GM12891 (cell line): ENCODE measurements around the gene KAZN.
"Not testable (repeated sequence)": the region's sequence is repeated elsewhere in the genome, so short reads cannot be mapped to it uniquely, and the experiment has no call there.

Source experiments
- DNase-seq: peaks from one replicate; pipeline ENCODE4 v3.0.0; 2011; ENCODE audit warnings: low spot score; ENCODE audit not compliant: insufficient read length
- FAIRE-seq: peaks from 2 replicates; lab custom pipeline; 2011; peaks lifted over from hg19 to GRCh38; lab: Jason Lieb, UNC
- PAX5 ChIP-seq: IDR thresholded peaks from 2 replicates; pipeline ENCODE4 v1.6.1; 2011; ENCODE audit warnings: low read length, moderate library complexity, mild to moderate bottlenecking; ENCODE audit not compliant: insufficient read depth, severe bottlenecking
- POLR2A ChIP-seq: IDR thresholded peaks from 2 replicates; pipeline ENCODE4 v1.6.1; 2011; ENCODE audit warnings: low read depth, low read length, control low read depth
- POLR2AphosphoS5 ChIP-seq: IDR thresholded peaks from 2 replicates; pipeline ENCODE4 v1.6.1; 2011; ENCODE audit warnings: low read depth, low read length, control low read depth
- POU2F2 ChIP-seq: IDR thresholded peaks from 2 replicates; pipeline ENCODE4 v1.6.1; 2011; ENCODE audit warnings: low read depth, mild to moderate bottlenecking, control low read depth, low read length, moderate library complexity
- SPI1 ChIP-seq: IDR thresholded peaks from 2 replicates; pipeline ENCODE4 v1.6.1; 2011; ENCODE audit warnings: low read depth, low read length, control low read depth
- TAF1 ChIP-seq: IDR thresholded peaks from 2 replicates; pipeline ENCODE4 v1.6.1; 2011; ENCODE audit warnings: low read depth, low read length, control low read depth

Gene KAZN

GRCh38 chr1:15129944-15130343 lies 531.5 kb downstream of the KAZN start:
- TF ChIP-seq POLR2A (no peak), POLR2AphosphoS5 (no peak), PAX5 (no peak), SPI1 (no peak), TAF1 (no peak), POU2F2 (no peak)
- DNase-seq (no peak), FAIRE-seq (no peak)

GRCh38 chr1:15130607-15131006 lies 532.1 kb downstream of the KAZN start:
- FAIRE-seq: no peak
- no peak for TF ChIP-seq TAF1
- no peak for TF ChIP-seq PAX5
- no peak for TF ChIP-seq POLR2A
- TF ChIP-seq SPI1: no peak
- no peak for TF ChIP-seq POLR2AphosphoS5
- no peak for TF ChIP-seq POU2F2

GRCh38 chr1:15132965-15133364 lies 534.5 kb downstream of the KAZN start:
- TF ChIP-seq PAX5: no peak
- TF ChIP-seq SPI1: no peak
- no peak for TF ChIP-seq POU2F2
- no peak for TF ChIP-seq POLR2A
- DNase-seq: no peak
- FAIRE-seq: no peak

More at GRCh38 chr1:15130607-15131006, 532.1 kb downstream of the KAZN start:
- no peak for DNase-seq

- DNase-seq (no peak), FAIRE-seq (no peak)
- TF ChIP-seq POLR2A: no peak
- TF ChIP-seq TAF1: no peak
- no peak for TF ChIP-seq SPI1
- TF ChIP-seq POU2F2: no peak
- TF ChIP-seq POLR2AphosphoS5: no peak
- no peak for TF ChIP-seq PAX5
Observed at GRCh38 chr1:15134285-15134684, 535.8 kb downstream of the KAZN start.

- FAIRE-seq, DNase-seq: not testable (repeated sequence)
Observed at GRCh38 chr1:15135604-15136003, 537.1 kb downstream of the KAZN start.

GRCh38 chr1:15137809-15138208 lies 539.3 kb downstream of the KAZN start:
- no peak for DNase-seq

GRCh38 chr1:15139654-15140350 lies 541.3 kb downstream of the KAZN start:
- TF ChIP-seq POLR2AphosphoS5: no peak
- TF ChIP-seq POLR2A: no peak
- TF ChIP-seq TAF1: no peak
- TF ChIP-seq SPI1: no peak
- TF ChIP-seq POU2F2: no peak
- TF ChIP-seq PAX5: no peak
- FAIRE-seq (no peak), DNase-seq (no peak)

More at GRCh38 chr1:15137809-15138208, 539.3 kb downstream of the KAZN start:
- TF ChIP-seq SPI1 (no peak), POLR2AphosphoS5 (no peak), TAF1 (no peak), PAX5 (no peak), POU2F2 (no peak), POLR2A (no peak)
- FAIRE-seq: no peak

GRCh38 chr1:15141935-15142539 lies 543.6 kb downstream of the KAZN start:
- no peak for DNase-seq
- no peak for TF ChIP-seq POU2F2
- TF ChIP-seq POLR2AphosphoS5: no peak
- no peak for TF ChIP-seq POLR2A
- TF ChIP-seq PAX5: no peak
- TF ChIP-seq SPI1: no peak
- no peak for TF ChIP-seq TAF1
- FAIRE-seq: no peak

GRCh38 chr1:15145327-15145726 lies 546.8 kb downstream of the KAZN start:
- TF ChIP-seq POU2F2 (no peak), SPI1 (no peak), PAX5 (no peak), POLR2AphosphoS5 (no peak), TAF1 (no peak), POLR2A (no peak)
- peak; percentile 45 for FAIRE-seq
- DNase-seq: no peak

- DNase-seq (no peak), FAIRE-seq (no peak)
- TF ChIP-seq SPI1: no peak
- no peak for TF ChIP-seq POU2F2
- TF ChIP-seq TAF1: no peak
- no peak for TF ChIP-seq PAX5
- no peak for TF ChIP-seq POLR2AphosphoS5
- no peak for TF ChIP-seq POLR2A
Observed at GRCh38 chr1:15146142-15146680, 547.7 kb downstream of the KAZN start.
